HCT116 (cell line): Measurements from ENCODE around the gene NFIA. TPM values are rescaled to one million over a fixed set of nuclear protein-coding genes. Genes with fewer than 3 reads are reported as not detected.

ENCODE experiments used
- ATAC-seq: fragments of 200-7000 bp; cut with Tn5 transposase; 2 replicates; pipeline ENCODE4 v1.9.1; 2020; ENCODE audit warnings: mild to moderate bottlenecking, moderate library complexity
- BruUV-seq: library from RNA; stranded (reverse); fragments of 400-500 nt; replicated peaks from 2 replicates; lab custom pipeline; 2021; lab: Mats Ljungman, UMichigan
- CTCF ChIA-PET: fragments of 300-600 bp; sonication (Branson Sonifier 250); formaldehyde crosslinking; loops from one replicate; lab custom pipeline; 2021; ENCODE audit warnings: antibody characterized with exemption; lab: Charles Lee
- POLR2A ChIA-PET: fragments of 300-600, 350-600 bp; sonication (Branson Sonifier 250); formaldehyde crosslinking; loops from one replicate; lab custom pipeline; 2021; ENCODE audit warnings: antibody characterized with exemption; lab: Charles Lee
- RAD21 ChIA-PET, 2 experiments: fragments of 300-600 bp; sonication (Branson Sonifier 250); formaldehyde crosslinking; loops; one replicate each; lab custom pipeline; 2023; ENCODE audit warnings: low total read pairs in 2 of 2; ENCODE audit not compliant: uncharacterized antibody in 2 of 2, unreplicated experiment in 2 of 2, low non-redundant PET in 1 of 2; lab: Charles Lee
- DNase-seq: peaks from one replicate; pipeline ENCODE4 v3.0.0-alpha.2; 2010; ENCODE audit warnings: low read depth, low spot score
- H2AFZ ChIP-seq: fragments of 200-600 bp; shearing (Covaris generic), sonication (generic); 2 replicates; pipeline ENCODE4 v1.6.1; 2017; ENCODE audit warnings: low read depth, mixed run types, mixed read lengths, antibody characterized with exemption, low read length; ENCODE audit not compliant: poor library complexity, severe bottlenecking
- H3K27ac ChIP-seq: 2 replicates; pipeline ENCODE4 v1.5.1; 2012; ENCODE audit warnings: low read depth, low read length
- H3K27me3 ChIP-seq: fragments of 200-600 bp; sonication (generic); 2 replicates; pipeline ENCODE4 v1.6.1; 2016; ENCODE audit warnings: mixed run types, low read length, mixed read lengths; ENCODE audit not compliant: insufficient read depth
- H3K36me3 ChIP-seq, 2 experiments: fragments of 200-500 bp in 1 of 2; fragments of 200-600 bp in 1 of 2; sonication (Bioruptor generic) in 1 of 2; sonication (generic) in 1 of 2; 2 replicates each; pipeline versions ENCODE4 v1.5.1 to v1.6.1; 2014 to 2016; ENCODE audit warnings: low read length in 2 of 2, inconsistent platforms in 1 of 2, mixed read lengths in 1 of 2, mixed run types in 1 of 2; ENCODE audit not compliant: insufficient read depth in 2 of 2, control insufficient read depth in 1 of 2
- H3K4me1 ChIP-seq, 2 experiments: fragments of 200-600 bp in 1 of 2; sonication (generic) in 1 of 2; 2 replicates each; pipeline versions ENCODE4 v1.5.1 to v1.6.1; 2012 to 2017; ENCODE audit warnings: low read length in 2 of 2, inconsistent platforms in 1 of 2, mild to moderate bottlenecking in 1 of 2, mixed read lengths in 1 of 2, mixed run types in 1 of 2, moderate library complexity in 1 of 2; ENCODE audit not compliant: insufficient read depth in 2 of 2, control insufficient read depth in 1 of 2
- H3K4me2 ChIP-seq: fragments of 200-600 bp; sonication (generic); 2 replicates; pipeline ENCODE4 v1.6.1; 2017; ENCODE audit warnings: mixed run types, low read length, mixed read lengths
- H3K4me3 ChIP-seq, 2 experiments: fragments of 200-600 bp in 1 of 2; sonication (generic) in 1 of 2; replicated peaks in 1 of 2; 2 replicates each; pipeline ENCODE4 v1.5.1; 2011 to 2016; ENCODE audit warnings: low read length in 2 of 2, control low read depth in 1 of 2, low read depth in 1 of 2, mild to moderate bottlenecking in 1 of 2, mixed read lengths in 1 of 2, mixed run types in 1 of 2
- H3K79me2 ChIP-seq: fragments of 200-600 bp; sonication (generic); 2 replicates; pipeline ENCODE4 v1.6.1; 2017; ENCODE audit warnings: mild to moderate bottlenecking, mixed run types, low read length, moderate library complexity, mixed read lengths; ENCODE audit not compliant: insufficient read depth
- H3K9ac ChIP-seq: fragments of 200-600 bp; sonication (generic); 2 replicates; pipeline ENCODE4 v1.6.1; 2016; ENCODE audit warnings: low read length, mixed read lengths
- H3K9me2 ChIP-seq: fragments of 200-600 bp; sonication (generic), shearing (Covaris generic); 2 replicates; pipeline ENCODE4 v1.6.1; 2017; ENCODE audit warnings: mixed run types, mild to moderate bottlenecking, moderate library complexity; ENCODE audit not compliant: insufficient read depth
- H3K9me3 ChIP-seq, 2 experiments: fragments of 200-500 bp in 1 of 2; fragments of 200-600 bp in 1 of 2; sonication (Bioruptor generic) in 1 of 2; sonication (generic) in 1 of 2; 2 replicates each; pipeline ENCODE4 v1.6.1; 2014 to 2017; ENCODE audit warnings: low read length in 2 of 2, mixed read lengths in 2 of 2, inconsistent platforms in 1 of 2, low read depth in 1 of 2, mild to moderate bottlenecking in 1 of 2, mixed run types in 1 of 2, moderate library complexity in 1 of 2; ENCODE audit not compliant: control insufficient read depth in 1 of 2, insufficient read depth in 1 of 2
- H4K20me1 ChIP-seq: fragments of 200-600 bp; sonication (generic), shearing (Covaris generic); 2 replicates; pipeline ENCODE4 v1.6.1; 2017; ENCODE audit warnings: mixed run types, mild to moderate bottlenecking, moderate library complexity; ENCODE audit not compliant: insufficient read depth
- CEBPB ChIP-seq: IDR thresholded peaks from 2 replicates; pipeline ENCODE4 v1.6.1; 2012; ENCODE audit warnings: low read depth
- ELF1 ChIP-seq: IDR thresholded peaks from 2 replicates; pipeline ENCODE4 v1.6.1; 2012; ENCODE audit warnings: low read depth, borderline replicate concordance
- JUND ChIP-seq: IDR thresholded peaks from 2 replicates; pipeline ENCODE4 v1.6.1; 2012
- RAD21 ChIP-seq: IDR thresholded peaks from 2 replicates; pipeline ENCODE4 v1.6.1; 2012; ENCODE audit warnings: low read depth, mild to moderate bottlenecking
- REST ChIP-seq: IDR thresholded peaks from 2 replicates; pipeline ENCODE4 v1.6.1; 2012; ENCODE audit warnings: low read depth
- SIN3A ChIP-seq: IDR thresholded peaks from 2 replicates; pipeline ENCODE4 v1.6.1; 2012; ENCODE audit warnings: low read depth
- SP1 ChIP-seq: IDR thresholded peaks from 2 replicates; pipeline ENCODE4 v1.6.1; 2012; ENCODE audit warnings: low read depth
- ZFX ChIP-seq: fragments of 450-650 bp; IDR thresholded peaks from 2 replicates; pipeline ENCODE4 v1.6.1; 2017
- ZNF274 ChIP-seq: fragments of 200-500 bp; sonication (Bioruptor generic); IDR thresholded peaks from 2 replicates; pipeline ENCODE4 v1.6.1; 2014; ENCODE audit warnings: mild to moderate bottlenecking, low read depth, low read length, inconsistent platforms
- intact Hi-C: fragments of 100-400 bp; cut with micrococcal nuclease; formaldehyde crosslinking; loops from 2 replicates; pipeline ENCODE4 v1.10.0; 2022
- total RNA-seq: library from RNA; stranded (reverse); gene quantifications from one replicate; pipeline ENCODE4 v1.2.1, GENCODE V29; 2021; ENCODE audit not compliant: unreplicated experiment
- TF ChIP-seq, protein P1 (sequence below): IDR thresholded peaks from 2 replicates; pipeline ENCODE4 v1.6.1; 2012

Gene NFIA
- total RNA-seq, 1 experiment from 2014 or later = 17.2 TPM

DNA sequence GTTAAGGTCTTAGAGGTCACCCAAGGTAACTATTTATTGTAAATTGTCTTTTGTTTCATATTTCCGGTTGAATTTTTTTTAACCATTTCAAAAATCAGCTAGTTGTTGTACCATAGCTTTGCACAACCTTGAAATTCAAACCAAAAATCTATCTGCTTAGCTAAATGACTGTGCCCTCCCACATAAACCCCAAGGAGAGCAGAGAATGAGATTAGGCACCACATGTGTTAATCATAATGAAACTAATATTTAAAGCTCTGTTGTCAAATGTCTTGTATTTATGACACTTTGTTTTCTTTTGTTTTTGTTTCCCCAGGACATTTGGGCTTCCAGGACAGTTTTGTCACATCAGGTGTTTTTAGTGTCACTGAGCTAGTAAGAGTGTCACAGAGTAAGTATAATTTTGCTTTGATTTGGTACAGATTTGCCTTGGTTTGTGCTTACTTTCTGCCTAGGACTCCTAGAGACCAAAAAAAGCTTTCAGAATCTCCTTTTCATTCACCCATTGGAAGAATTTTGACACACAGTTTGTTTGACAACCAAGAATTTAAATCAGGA is 249.9 kb downstream of the NFIA start:
- H3K9me3 ChIP-seq = no peaks in the 10 kb centered on the region
- CTCF ChIA-PET = no interaction called here
- intact Hi-C loops = loop anchor here (5.0 kb wide), 1 partner anchor 480 kb away; no protein-coding TSS in a partner anchor
- no peak overlapping the region for H3K4me2 ChIP-seq
- H3K27ac ChIP-seq = no peak overlapping the region
- POLR2A ChIA-PET = no interaction called here
- BruUV-seq = no TSS peak
- no peak overlapping the region for H3K4me3 ChIP-seq
- RAD21 ChIA-PET = no interaction called here
- DNase-seq = no peak
- no peaks in the 10 kb centered on the region for H3K36me3 ChIP-seq
- no peak for ATAC-seq
- no peaks in the 10 kb centered on the region for H3K9me2 ChIP-seq
- H3K4me1 ChIP-seq = peaks cover 1 to 4% of the 10 kb centered on the region in 2 experiments; a peak in 2 of 4 replicates
- H3K27me3 ChIP-seq = no peaks in the 10 kb centered on the region
- H2AFZ ChIP-seq = no peak overlapping the region
- no peaks in the 10 kb centered on the region for H3K79me2 ChIP-seq
- H3K9ac ChIP-seq = no peak overlapping the region
- TF ChIP-seq SIN3A (no peak), ELF1 (no peak), JUND (no peak), CEBPB (no peak), ZNF274 (no peak), ZFX (no peak), SP1 (no peak), RAD21 (no peak), REST (no peak)
- TF ChIP-seq, protein P1, sequence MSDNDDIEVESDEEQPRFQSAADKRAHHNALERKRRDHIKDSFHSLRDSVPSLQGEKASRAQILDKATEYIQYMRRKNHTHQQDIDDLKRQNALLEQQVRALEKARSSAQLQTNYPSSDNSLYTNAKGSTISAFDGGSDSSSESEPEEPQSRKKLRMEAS = no peak
- no peaks in the 10 kb centered on the region for H4K20me1 ChIP-seq
